ENCODE measurements around the gene TSNAXIP1. TPM values are rescaled to one million over a fixed set of nuclear protein-coding genes. Genes with fewer than 3 reads are reported as not detected.

Gene TSNAXIP1
- total RNA-seq, 2 donors from 2014 or later = 0.39 to 0.86 TPM

DNA sequence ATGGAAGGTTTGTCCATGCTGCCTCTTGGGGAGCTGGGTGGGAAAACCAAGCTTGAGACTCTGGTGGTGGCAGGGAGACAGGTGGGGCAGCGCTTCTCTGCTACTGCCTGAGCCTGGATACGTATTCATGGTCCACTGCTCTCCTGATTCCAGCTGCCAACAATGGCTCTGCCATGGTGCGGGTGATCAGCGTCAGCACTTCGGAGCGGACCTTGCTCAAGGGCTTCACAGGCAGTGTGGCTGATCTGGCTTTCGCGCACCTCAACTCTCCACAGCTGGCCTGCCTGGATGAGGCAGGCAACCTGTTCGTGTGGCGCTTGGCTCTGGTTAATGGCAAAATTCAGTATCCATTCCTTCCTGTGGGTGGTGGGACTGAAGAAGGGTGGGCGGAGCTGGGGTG, 70.4 kb downstream of the TSNAXIP1 start:
- DNase-seq = no peak
- Mint-ChIP-seq H3K36me3 (ENCODE audit: insufficient read depth in 2 of 2) (peaks cover 7 to 14% of the 10 kb centered on the region in 2 donors), H3K4me3 (no peak overlapping the region), H3K27me3 (ENCODE audit: low read depth) (no peaks in the 10 kb centered on the region), H3K9me3 (no peaks in the 10 kb centered on the region), H3K27ac (no peak overlapping the region), H3K4me1 (ENCODE audit: low read depth) (peaks cover 32% of the 10 kb centered on the region)
- ATAC-seq (replicated peaks in 1 of 2) = no peak

Other genes with a start within 250 kb of the TSNAXIP1 start
- gene CTCF, start 244.4 kb upstream of the TSNAXIP1 start, total RNA-seq = 10 to 100 TPM; 55.5 to 71.1 TPM
- gene CARMIL2, start 161.7 kb upstream of the TSNAXIP1 start, total RNA-seq = 100 to 1,000 TPM; 182 to 196 TPM
- 10 to 100 TPM; 53.6 to 73.0 TPM for gene ACD, start 146.6 kb upstream of the TSNAXIP1 start, total RNA-seq
- 1 to 10 TPM; 7.2 to 9.2 TPM for gene PARD6A, start 145.9 kb upstream of the TSNAXIP1 start, total RNA-seq
- 10 to 100 TPM; 12.0 to 18.3 TPM for gene ENKD1, start 140.1 kb upstream of the TSNAXIP1 start, total RNA-seq
- 1 to 10 TPM; 4.9 to 5.9 TPM for gene C16orf86, start 140.1 kb upstream of the TSNAXIP1 start, total RNA-seq
- 10 to 100 TPM; 11.3 to 11.6 TPM for gene GFOD2, start 87.6 kb upstream of the TSNAXIP1 start, total RNA-seq
- 10 to 100 TPM; 17.1 to 24.8 TPM for gene RANBP10, start 329 bp upstream of the TSNAXIP1 start, total RNA-seq
- gene THAP11, start 35.4 kb downstream of the TSNAXIP1 start, total RNA-seq = 10 to 100 TPM; 31.7 to 39.2 TPM
- 10 to 100 TPM; 80.8 to 90.1 TPM for gene NUTF2, start 40.0 kb downstream of the TSNAXIP1 start, total RNA-seq
- gene CENPT, start 40.8 kb downstream of the TSNAXIP1 start, total RNA-seq = 10 to 100 TPM; 43.6 to 59.4 TPM
- 10 to 100 TPM; 82.9 to 86.4 TPM for gene EDC4, start 66.2 kb downstream of the TSNAXIP1 start, total RNA-seq
- gene NRN1L, start 78.0 kb downstream of the TSNAXIP1 start, total RNA-seq = 1 to 10 TPM in 1 of 2 donors, under 1 TPM in 1; 0.60 to 1.9 TPM
- gene PSKH1, start 86.4 kb downstream of the TSNAXIP1 start, total RNA-seq = 10 to 100 TPM; 16.1 to 16.2 TPM
- gene CTRL, start 125.0 kb downstream of the TSNAXIP1 start, total RNA-seq = 1 to 10 TPM; 4.2 to 5.0 TPM
- gene PSMB10, start 130.0 kb downstream of the TSNAXIP1 start, total RNA-seq = 100 to 1,000 TPM; 169 to 184 TPM
- 10 to 100 TPM; 12.3 to 20.1 TPM for gene LCAT, start 137.2 kb downstream of the TSNAXIP1 start, total RNA-seq
- 10 to 100 TPM; 32.6 to 34.7 TPM for gene SLC12A4, start 161.7 kb downstream of the TSNAXIP1 start, total RNA-seq
- under 1 TPM; 0.12 to 0.16 TPM for gene DPEP3, start 173.6 kb downstream of the TSNAXIP1 start, total RNA-seq
- 10 to 100 TPM; 11.4 to 11.6 TPM for gene DPEP2, start 192.6 kb downstream of the TSNAXIP1 start, total RNA-seq
- not detected for gene DPEP2NB, start 209.0 kb downstream of the TSNAXIP1 start, total RNA-seq
- gene DDX28, start 216.3 kb downstream of the TSNAXIP1 start, total RNA-seq = 10 to 100 TPM; 12.6 to 13.4 TPM
- gene DUS2, start 216.4 kb downstream of the TSNAXIP1 start, total RNA-seq = 10 to 100 TPM; 21.4 to 22.4 TPM

Data from activated T-cell treated with anti-CD3 and anti-CD28 coated beads, Interleukin-2, amount 50 U/mL, for 72 hours (primary cell).